Keratinocyte (primary cell): ENCODE data around the gene LRRC71. TPM values are rescaled to one million over a fixed set of nuclear protein-coding genes. Genes with fewer than 3 reads are reported as not detected.

Source experiments
- DNase-seq: peaks from one replicate; pipeline ENCODE4 v3.0.0-alpha.2; 2011; ENCODE audit warnings: low read depth, missing footprints, low spot score
- FAIRE-seq: peaks from 2 replicates; lab custom pipeline; 2011; peaks lifted over from hg19 to GRCh38; lab: Jason Lieb, UNC
- H2AFZ ChIP-seq: 2 replicates; pipeline ENCODE4 v1.6.0; 2012; ENCODE audit warnings: low read length, control low read depth, inconsistent platforms; ENCODE audit not compliant: control insufficient read depth
- H3K27ac ChIP-seq: 2 replicates; pipeline ENCODE4 v1.5.1; 2011; ENCODE audit warnings: low read length; ENCODE audit not compliant: control insufficient read depth, insufficient read depth
- H3K27me3 ChIP-seq: 3 replicates; pipeline ENCODE4 v1.6.0; 2011; ENCODE audit warnings: low read length; ENCODE audit not compliant: control insufficient read depth, insufficient read depth; ENCODE audit errors: extremely low read depth
- H3K36me3 ChIP-seq, 2 experiments: 2 replicates in 1 of 2; 3 replicates in 1 of 2; pipeline ENCODE4 v1.5.1; 2011; ENCODE audit warnings: low read length in 2 of 2, mild to moderate bottlenecking in 1 of 2; ENCODE audit not compliant: control insufficient read depth in 2 of 2, insufficient read depth in 2 of 2; ENCODE audit errors: extremely low read depth in 1 of 2
- H3K4me1 ChIP-seq: 3 replicates; pipeline ENCODE4 v1.5.1; 2011; ENCODE audit warnings: low read length; ENCODE audit not compliant: control insufficient read depth, insufficient read depth; ENCODE audit errors: extremely low read depth
- H3K4me2 ChIP-seq: 3 replicates; pipeline ENCODE4 v1.6.0; 2011; ENCODE audit warnings: low read depth, low read length; ENCODE audit not compliant: control insufficient read depth, insufficient read depth; ENCODE audit errors: extremely low read depth
- H3K4me3 ChIP-seq, 3 experiments: fragments of 200-600 bp in 1 of 3; sonication (generic) in 1 of 3; 2 replicates in 2 of 3; 3 replicates in 1 of 3; pipeline ENCODE4 v1.5.1; 2011 to 2016; ENCODE audit warnings: low read length in 3 of 3, mild to moderate bottlenecking in 3 of 3, control low read depth in 2 of 3, inconsistent platforms in 1 of 3, low read depth in 1 of 3, mixed read lengths in 1 of 3, mixed run types in 1 of 3, moderate library complexity in 1 of 3; ENCODE audit not compliant: control insufficient read depth in 2 of 3, insufficient read depth in 2 of 3; ENCODE audit errors: extremely low read depth in 1 of 3
- H3K79me2 ChIP-seq: 2 replicates; pipeline ENCODE4 v1.6.0; 2012; ENCODE audit warnings: low read length; ENCODE audit not compliant: control insufficient read depth, insufficient read depth
- H3K9ac ChIP-seq: 3 replicates; pipeline ENCODE4 v1.6.0; 2011; ENCODE audit warnings: low read length; ENCODE audit not compliant: control insufficient read depth, insufficient read depth; ENCODE audit errors: extremely low read depth
- H3K9me1 ChIP-seq: 3 replicates; pipeline ENCODE4 v1.6.0; 2011; ENCODE audit warnings: low read length; ENCODE audit not compliant: control insufficient read depth, insufficient read depth; ENCODE audit errors: extremely low read depth
- H3K9me3 ChIP-seq: 2 replicates; pipeline ENCODE4 v1.5.1; 2012; ENCODE audit warnings: low read depth, low read length; ENCODE audit not compliant: control insufficient read depth
- H4K20me1 ChIP-seq: 3 replicates; pipeline ENCODE4 v1.6.0; 2011; ENCODE audit warnings: low read length; ENCODE audit not compliant: control insufficient read depth, insufficient read depth; ENCODE audit errors: extremely low read depth
- CTCF ChIP-seq, 3 experiments: IDR thresholded peaks in 1 of 3; conservative IDR thresholded peaks in 1 of 3; optimal IDR thresholded peaks in 1 of 3; 2 replicates in 2 of 3; 3 replicates in 1 of 3; pipeline versions ENCODE3 to v1.5.1; 2011; ENCODE audit warnings: low read length in 3 of 3, mild to moderate bottlenecking in 3 of 3, moderate library complexity in 2 of 3, control low read depth in 1 of 3, inconsistent platforms in 1 of 3; ENCODE audit not compliant: insufficient read depth in 2 of 3; ENCODE audit errors: extremely low read depth in 1 of 3
- EZH2 ChIP-seq: IDR thresholded peaks from one replicate; pipeline ENCODE4 v1.6.1; 2012; ENCODE audit warnings: inconsistent platforms, mild to moderate bottlenecking, low read length, moderate library complexity
- dilution Hi-C: fragments of 300-500 bp; cut with MboI; formaldehyde crosslinking; loops from one replicate; pipeline ENCODE4 v1.7.0; 2020; ENCODE audit warnings: low sequenced_read_pairs; ENCODE audit not compliant: extremely low pct_ligation_motif_present
- polyA plus RNA-seq, 5 experiments: library from polyadenylated mRNA; depleted of rRNA in 3 of 5; stranded (reverse) in 3 of 5; stranded (forward) in 1 of 5; unstranded in 1 of 5; fragments of >200 nt; gene quantifications; 1 replicate in 1 of 5; 2 replicates in 3 of 5; 3 replicates in 1 of 5; pipeline versions ENCODE4 v1.2.1 to v1.2.3, GENCODE V29; 2011 to 2012; ENCODE audit warnings: missing spikeins in 2 of 5, low read depth in 1 of 5, low replicate concordance in 1 of 5

LRRC71 gene
- polyA plus RNA-seq, 1 donor (not counting 4 experiments of a cell fraction or from before 2014, with no cell fraction given): not detected

GRCh38 chr1:156948708-156949107 lies 28.3 kb downstream of the LRRC71 start:
- Histone ChIP-seq H3K36me3 (peaks cover 10 to 32% of the 10 kb centered on the region in 2 experiments), H3K27ac (no peak overlapping the region), H3K9me3 (no peaks in the 10 kb centered on the region), H2AFZ (no peak overlapping the region), H3K9me1 (peaks cover 2% of the 10 kb centered on the region), H4K20me1 (no peaks in the 10 kb centered on the region), H3K4me2 (no peak overlapping the region), H3K79me2 (no peaks in the 10 kb centered on the region), H3K4me1 (peaks cover 5% of the 10 kb centered on the region), H3K9ac (no peak overlapping the region), H3K4me3 (no peak overlapping the region), H3K27me3 (no peaks in the 10 kb centered on the region)
- dilution Hi-C loops: no loop called here
- TF ChIP-seq EZH2: no peak
- TF ChIP-seq CTCF (optimal IDR thresholded peaks at IDR 0.05 in 1 of 3, IDR thresholded peaks at IDR 0.05 in 1 of 3, conservative IDR thresholded peaks at IDR 0.05 in 1 of 3; ENCODE audit: extremely low read depth in 1 of 3, insufficient read depth in 2 of 3, low read length in 3 of 3): peak in 2 of 3 experiments; percentile 16 to 20
- DNase-seq (no peak), FAIRE-seq (no peak)

DNA sequence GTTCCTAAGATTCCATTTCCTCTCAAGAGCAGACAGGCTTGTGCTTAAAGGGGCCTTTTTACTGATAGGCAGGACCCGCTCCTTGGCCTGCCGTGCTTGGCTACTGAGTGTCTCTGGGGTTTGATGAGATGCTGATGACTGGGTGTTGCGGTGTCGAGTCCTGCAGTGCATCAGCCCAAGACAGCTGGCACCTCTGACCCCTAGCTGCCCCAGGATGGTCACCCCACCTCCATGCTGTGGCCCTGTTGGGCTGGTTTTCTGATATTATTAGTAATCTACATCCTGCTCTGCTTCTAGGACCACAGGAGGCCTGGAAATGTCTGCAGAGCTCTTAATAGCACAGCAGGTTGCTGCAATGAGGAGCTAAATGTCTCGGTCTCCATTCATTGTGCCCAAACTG lies 28.7 kb downstream of the LRRC71 start:
- Histone ChIP-seq H3K27me3 (no peaks in the 10 kb centered on the region), H3K9me3 (no peaks in the 10 kb centered on the region), H3K9me1 (peaks cover 2% of the 10 kb centered on the region), H3K4me3 (no peak overlapping the region), H3K27ac (no peak overlapping the region), H3K9ac (no peak overlapping the region), H3K79me2 (no peaks in the 10 kb centered on the region), H3K36me3 (peaks cover 6 to 28% of the 10 kb centered on the region in 2 experiments), H2AFZ (no peak overlapping the region), H4K20me1 (no peaks in the 10 kb centered on the region), H3K4me2 (no peak overlapping the region), H3K4me1 (peaks cover 5% of the 10 kb centered on the region)
- FAIRE-seq (no peak), DNase-seq (no peak)
- TF ChIP-seq EZH2 (no peak), CTCF (optimal IDR thresholded peaks at IDR 0.05 in 1 of 3, IDR thresholded peaks at IDR 0.05 in 1 of 3, conservative IDR thresholded peaks at IDR 0.05 in 1 of 3; ENCODE audit: extremely low read depth in 1 of 3, insufficient read depth in 2 of 3, low read length in 3 of 3) (no peak)
- dilution Hi-C loops: no loop called here
